NCI-H748 (cell line): ENCODE measurements around the gene SLC4A5.

Source experiments
- DNase-seq: peaks from one replicate; lab custom pipeline; 2025; ENCODE audit not compliant: unreplicated experiment; lab: John Stamatoyannopoulos, UW

Gene SLC4A5

DNA sequence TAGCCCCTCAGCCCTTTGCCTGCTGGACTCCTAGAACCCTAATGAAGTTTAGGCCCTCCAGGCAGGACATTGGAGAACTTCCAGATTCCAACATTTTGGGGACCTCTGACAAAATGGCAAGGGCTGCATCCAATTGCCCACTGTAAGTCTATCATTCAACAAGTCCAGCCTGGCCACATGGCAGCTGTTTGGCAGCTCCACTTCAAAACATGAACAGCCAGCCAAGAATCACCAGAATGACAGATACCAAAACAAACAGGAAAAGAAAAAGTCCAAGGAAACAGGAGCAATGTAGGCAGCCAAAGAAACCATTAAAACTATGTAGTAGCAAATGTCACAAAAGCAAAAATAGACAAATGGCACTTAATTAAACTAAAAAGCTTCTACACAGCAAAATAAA, 25.5 kb downstream of the SLC4A5 start:
- DNase-seq: no peak

DNA sequence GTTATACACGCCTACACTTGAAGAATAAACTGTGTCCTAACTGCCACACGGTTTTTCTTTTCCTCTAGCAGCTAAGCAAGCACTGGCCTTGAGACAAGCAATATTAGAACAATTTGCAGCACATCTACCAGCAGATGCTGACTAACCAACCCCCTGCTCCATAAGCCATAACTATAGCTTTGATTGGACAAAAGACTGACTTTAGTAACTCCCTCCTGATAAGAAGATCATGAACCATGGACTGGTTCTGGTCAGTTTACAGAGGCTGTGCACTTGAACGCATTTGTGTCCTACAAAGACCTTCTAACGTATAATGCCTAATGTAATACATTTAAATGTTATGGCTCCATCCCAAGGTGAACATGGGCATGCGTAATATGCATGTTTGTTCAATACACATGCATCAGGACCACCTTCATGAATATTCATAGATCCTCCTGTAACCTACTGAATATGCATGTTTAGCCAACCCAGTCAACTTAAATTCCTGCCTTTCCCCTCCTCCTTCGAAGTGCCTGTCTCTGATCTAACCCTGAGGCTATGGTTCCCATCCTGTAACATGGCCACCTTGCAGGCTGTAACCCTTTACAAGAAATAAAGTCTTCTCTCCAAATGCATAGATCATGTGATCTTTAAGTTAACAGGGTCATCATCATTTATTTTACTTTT, 26.5 kb downstream of the SLC4A5 start:
- DNase-seq: no peak

DNA sequence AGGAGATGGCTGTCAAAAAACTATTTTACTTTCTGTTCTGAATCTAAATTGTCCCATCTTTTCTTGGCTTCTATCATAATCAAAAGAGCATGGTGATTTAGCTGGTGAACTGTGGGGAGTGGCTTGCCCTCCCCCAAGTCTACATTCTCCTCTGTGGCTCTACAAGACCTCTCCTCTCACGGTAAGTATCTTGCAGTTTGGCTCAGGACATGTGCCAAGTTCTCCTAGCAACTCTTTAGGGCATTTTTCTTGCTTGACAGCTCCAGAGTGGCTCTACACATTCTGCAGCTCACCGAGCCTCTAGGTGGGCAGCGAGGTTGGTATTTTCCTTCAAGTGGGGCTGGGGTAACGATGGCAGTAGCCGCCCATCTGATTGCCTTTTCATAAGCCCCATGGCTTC, 29.1 kb downstream of the SLC4A5 start:
- no peak for DNase-seq

DNA sequence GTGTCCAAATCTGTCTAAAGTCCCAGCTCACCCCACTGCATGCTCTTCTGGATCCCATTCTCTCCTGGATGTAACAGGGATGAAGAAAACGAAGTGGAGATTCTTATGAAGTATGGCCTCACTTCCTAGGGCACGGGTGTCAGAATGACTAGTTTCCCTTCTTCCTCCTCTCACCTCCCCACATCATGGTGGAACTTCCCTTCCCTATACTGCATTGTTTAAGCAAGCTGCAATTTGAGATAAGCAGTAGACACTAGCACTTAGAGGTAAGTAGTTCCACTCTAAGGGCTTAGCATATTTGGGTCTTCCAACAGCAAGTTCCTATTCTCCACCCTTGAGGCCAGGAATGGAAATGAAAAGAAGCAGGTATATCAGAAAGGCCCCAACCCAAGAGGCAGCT, 29.7 kb downstream of the SLC4A5 start:
- no peak for DNase-seq

DNA sequence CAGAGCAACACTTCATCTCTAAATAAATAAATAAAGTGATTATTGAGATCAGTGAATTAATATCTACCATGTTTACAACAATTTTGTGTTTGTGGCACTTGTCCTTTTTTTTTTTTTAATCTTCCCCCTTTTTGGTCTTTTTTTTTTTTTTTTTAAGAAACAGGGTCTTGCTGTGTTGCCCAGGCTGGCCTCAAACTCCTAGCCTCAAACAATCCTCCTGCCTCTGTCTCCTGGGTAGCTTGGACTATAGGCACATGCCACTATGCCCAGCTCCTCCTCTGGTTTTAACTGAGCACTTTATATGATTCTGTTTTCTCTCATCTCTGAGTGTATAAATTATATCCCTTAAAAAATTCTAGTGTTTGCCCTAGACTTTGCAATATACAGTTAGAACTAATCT, 30.3 kb downstream of the SLC4A5 start:
- DNase-seq: no peak

DNA sequence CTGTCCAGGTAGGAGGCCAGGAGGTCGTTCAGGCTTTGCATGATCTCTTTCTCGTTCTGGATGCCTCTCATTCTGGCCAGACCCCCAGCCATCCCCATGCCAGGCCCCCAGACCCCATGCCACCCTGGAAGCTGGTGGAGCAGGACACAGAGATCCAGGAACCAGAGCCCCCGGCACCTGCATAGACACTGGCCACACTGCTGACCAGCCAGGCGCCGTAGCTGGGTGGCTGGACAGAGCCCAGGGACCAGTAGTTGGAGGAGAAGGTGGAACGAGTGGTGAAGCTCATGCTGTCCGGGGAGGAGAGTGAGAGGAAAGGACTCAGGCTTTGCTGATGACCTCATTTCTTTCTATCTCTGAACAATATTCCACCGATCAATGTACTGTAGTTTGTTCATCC, 35.5 kb downstream of the SLC4A5 start:
- DNase-seq: no peak

DNA sequence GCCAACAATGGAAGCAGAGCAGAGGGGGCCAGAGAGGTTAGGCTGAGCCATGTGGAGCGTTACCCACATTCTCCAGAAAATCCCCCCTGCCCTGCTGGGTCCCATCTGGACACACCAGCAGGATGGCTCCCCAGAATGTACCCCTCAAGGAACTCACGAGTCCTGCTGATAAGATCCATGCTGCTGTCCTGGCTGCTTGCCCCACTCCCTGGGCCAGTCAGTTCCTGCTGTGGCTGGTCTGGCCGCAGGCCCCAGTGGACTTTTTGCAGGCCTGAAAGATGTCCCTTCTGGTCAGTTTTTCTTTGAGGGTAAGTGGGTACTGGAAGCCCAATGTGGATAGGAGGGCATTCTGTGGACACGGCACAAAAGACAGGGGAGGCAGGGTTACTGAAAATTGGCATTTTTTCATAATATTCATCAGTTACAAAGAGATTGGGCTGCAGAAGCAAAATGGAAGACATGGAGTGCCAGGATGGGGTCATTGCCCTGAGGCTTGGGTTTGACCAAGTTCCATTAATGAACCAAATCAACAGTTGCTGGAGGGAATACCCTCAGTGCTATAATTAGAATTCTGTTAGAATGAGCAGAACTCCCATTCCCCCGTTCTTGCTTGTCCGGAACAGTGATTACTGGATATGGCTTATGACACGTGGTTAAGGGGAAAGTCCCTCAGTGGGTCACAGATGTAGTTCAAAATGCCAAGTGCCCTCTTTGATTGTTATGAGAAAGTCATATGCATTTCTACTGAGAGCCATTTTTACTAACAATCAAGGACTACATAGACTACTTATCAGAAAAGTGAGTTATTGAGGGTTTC, 38.7 kb downstream of the SLC4A5 start:
- DNase-seq: no peak

DNA sequence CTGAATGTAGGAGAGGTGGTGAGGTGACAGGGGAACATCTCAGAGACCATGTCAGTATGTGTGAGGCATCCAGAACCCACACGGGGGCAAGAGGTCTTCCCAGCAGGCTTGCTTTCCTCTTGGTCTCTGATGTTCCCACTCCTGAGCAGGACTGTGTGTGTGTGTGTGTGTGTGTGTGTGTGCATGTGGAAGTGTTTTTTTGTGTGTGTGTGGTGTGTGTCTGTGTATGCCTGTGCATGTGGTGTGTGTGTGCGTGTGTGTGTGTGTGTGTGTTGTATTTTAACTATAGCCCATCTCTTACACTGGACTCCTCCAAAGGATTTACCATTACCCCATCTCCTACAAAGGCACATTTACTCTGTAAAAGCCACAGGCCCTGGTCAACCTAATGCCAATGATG, 40.4 kb downstream of the SLC4A5 start:
- DNase-seq: no peak

DNA sequence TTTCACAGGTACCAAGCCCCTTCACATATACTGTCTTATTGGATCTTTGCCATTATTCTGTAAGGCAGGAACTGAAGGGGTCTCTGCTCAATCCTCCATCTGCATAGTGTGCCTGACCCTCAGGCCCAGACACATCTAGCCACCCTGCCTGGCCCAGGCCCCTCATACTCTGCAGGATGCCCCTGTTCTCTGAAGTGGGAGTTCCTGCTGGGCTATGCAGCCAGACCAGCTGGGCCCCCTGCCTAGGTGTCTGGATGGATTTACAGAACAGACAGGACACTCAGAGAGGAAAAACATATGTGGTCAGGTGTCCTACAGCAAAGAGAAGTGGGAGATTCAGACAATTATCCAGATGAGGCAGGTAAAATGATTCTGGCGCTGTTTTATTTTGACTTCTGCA, 42.0 kb downstream of the SLC4A5 start:
- DNase-seq: no peak

DNA sequence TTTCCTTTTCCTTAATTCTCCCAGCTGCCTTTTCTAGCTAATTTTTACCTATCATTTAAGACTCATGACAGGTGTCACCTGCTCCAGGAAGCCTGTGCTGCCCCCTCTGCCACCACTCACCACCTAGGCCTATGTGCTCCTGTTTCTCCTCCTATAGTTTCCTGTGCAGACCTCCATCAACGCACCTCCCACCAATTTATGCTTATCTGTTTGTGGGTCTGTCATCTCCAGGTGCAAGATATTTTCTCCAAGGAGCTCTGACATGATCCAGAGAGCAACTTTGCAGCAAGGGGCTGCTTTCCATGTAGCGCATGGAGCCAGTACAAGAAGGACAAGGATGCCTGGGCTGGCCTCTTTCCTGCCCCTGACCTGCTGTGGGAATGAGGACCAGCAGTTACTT, 42.7 kb downstream of the SLC4A5 start:
- DNase-seq: no peak

DNA sequence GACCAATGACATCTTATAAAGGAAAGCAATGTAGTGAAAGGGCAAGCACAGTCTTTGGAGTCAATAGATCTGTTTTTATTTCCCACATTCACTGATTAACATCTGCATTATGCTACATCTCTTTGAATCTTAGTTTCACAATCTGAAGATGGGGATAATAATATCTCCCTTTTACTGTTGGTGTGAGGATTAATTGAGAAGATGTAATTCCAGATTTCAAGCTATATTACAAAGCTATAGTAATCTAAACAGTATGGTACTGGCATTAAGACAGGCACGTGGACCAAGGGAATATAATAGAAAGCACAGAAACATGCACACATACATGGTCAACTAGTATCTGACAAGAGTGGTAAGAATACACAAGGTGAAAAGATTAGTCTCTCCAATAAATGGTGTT, 45.3 kb downstream of the SLC4A5 start:
- DNase-seq: no peak

DNA sequence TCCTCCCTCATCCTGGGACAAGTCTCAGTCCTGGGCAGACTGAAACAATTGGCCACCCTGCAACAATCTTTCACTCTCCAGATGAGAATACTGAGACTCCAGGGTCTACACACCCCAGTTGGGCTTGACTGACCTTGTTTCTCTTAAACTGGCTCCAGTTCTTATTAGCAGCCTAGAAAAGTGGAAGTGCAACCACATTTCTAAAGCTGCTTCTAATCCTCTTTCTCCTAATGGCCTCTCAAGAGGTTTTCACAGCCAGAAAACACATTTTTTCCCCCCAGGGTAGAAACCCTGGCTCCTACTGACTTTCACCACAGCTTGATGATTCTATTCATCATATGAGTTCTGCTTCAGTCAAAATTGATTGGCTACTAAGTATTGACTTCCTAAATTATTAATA, 45.8 kb downstream of the SLC4A5 start:
- DNase-seq: no peak

DNA sequence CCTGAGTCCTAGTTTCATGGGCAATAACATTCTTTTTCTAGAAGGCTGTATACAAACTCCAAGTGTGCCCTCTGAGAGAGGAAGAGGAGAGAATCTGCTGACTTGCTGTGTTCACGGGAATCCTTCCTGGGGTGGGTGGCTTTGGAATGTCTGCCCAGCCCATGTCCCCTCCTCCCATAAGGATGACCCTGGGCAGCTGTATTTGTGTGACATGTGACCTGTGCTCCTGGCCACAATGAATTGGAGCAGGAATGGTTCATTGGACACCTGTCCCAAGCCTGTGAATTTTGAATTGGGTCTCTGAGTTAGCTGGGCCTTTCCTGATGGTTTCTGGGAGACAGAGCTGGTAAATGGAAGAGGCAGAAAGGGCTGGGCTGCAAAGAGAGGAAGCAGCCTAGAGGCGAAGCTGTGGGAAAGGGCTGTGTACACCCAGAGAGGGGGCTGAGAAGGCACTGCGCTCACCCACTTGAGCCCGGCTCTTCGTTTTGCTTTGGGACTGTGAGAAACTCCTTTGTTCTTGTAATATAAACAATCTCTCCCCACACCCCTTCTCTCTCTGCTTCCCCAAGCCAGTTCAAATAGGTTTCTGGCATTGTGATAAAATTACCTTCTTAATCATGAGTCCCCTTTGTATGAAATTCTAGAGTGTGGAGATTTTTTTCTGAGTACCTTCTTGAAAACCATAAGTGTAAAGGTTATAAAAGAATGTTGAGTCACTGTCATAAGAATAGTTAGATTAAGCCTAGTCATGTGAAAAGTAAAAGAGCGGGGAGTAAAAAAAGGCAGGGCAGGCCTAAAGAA, 49.8 kb downstream of the SLC4A5 start:
- DNase-seq: no peak

DNA sequence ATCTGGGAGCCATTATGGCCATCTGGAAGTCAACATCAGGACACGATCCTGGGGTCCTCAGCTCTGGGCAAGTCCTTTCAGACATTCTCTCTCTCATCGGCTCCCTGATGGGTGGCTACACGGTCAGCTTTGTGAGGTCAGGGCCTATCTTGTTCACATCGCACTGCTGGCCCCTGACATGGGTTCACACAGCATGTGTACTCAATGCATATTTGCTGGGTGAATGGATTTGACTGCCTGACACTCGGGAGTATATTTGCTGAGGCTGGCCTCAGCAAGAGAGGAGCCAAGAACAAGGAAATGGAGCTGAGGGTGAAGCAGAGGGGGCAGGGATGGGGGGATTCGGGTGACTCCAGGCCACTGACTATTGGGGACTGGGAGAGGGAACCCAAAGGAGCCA, 50.5 kb downstream of the SLC4A5 start:
- DNase-seq: no peak

DNA sequence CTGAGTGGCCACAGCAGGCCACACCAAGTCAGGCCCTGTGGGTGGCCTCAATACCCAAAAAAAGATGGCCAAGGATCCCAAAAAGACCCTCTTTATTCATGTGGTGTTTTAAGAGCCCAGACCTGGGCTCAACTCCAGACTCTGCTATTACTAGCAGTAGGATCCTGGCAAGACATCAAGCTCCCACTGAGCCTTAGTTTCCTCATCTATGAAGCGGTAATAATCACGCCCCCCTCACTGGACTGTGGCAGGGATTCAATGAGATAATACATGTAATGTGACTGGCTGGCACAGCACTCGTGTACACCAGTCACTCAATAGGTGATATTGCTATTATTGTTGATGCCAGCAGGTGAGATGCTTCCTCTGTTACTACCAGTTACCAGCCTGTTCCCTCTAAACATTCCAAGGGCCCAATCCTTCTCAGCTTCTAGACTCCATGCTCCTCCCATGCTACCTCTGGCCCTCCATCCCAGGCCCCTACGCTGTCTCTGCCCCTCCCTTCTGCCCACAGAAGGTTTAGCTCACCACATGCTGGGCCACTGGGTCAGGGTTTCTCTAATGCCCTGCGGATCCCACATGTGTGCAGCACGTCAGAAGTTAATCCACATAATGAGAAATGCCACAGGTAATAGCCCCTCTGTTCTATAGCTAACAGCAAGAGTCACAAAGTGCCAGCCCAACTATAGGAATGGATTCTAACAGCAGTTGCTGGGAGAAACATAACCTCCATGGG, 51.2 kb downstream of the SLC4A5 start:
- no peak for DNase-seq

DNA sequence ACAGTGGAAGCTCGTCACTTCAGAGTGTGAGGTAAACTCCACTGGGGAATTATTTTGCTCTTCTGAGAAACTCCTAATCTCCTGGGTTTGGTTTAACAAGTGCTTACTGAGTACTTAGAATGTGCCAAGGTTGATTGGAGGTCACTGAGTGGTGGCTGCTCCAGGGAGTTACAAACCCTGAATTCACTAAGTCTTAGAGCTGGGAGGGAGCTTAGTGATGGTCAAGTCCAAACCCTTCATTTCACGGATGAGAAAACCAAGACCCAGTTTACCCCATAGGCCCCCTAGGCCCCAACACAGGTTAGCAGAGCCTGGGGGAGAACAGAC, 52.0 kb downstream of the SLC4A5 start:
- DNase-seq: no peak

DNA sequence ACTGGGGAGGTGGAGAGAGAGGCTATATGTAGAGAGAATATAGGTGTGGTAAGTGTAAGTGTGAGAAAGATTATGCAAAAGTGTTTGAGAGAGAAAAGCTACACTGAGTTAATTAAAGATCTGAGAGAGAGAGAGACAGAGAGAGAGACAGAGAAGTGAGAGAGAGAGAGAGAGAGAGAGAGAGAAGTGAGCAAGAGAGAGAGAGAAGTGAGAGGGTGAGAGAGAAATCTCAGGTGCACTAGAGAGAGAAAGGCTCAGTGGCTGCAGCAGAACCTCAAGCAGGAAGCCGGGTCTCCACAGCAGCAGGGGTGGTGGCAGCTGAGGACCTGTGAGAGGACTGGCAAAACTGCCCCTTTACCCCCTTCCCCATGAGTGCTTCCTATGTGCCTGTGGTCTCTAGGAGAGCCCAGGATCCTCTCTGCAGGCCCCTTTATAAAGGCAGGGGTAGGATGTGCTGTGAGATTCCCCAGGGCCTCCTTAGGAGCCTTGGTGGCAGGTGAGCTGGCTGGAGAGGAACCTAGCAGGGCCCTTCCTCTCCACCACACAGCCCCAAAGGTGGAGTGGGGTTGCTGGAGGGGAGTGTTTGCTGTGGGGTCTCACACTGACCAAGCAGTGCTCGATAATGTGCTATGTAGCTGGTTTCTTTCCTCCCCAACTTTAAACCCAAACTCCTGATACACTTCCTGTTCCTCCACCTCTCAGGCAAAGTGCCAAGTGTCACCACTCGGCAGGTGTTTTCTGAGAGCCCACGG, 52.6 kb downstream of the SLC4A5 start:
- DNase-seq: no peak

DNA sequence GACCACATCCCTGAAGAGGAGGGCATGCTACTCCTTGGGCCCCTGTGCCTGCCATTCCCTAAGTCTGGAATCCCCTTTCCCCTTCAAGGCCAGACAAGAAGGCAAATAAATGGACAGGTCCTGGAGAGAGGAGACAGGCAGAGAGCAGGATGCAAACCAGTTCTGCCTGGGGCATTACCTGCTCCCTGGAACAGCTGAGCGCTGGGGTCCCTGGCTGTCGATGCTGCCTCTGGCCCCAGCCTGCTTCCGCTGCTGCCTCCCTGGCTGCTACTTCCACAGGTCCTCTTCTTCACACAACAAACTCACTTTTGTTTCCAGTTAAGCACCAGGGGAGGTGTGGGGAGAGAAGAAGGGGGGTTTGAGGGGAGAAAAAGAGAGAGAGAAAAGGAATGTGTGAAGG, 53.1 kb downstream of the SLC4A5 start:
- DNase-seq: no peak

DNA sequence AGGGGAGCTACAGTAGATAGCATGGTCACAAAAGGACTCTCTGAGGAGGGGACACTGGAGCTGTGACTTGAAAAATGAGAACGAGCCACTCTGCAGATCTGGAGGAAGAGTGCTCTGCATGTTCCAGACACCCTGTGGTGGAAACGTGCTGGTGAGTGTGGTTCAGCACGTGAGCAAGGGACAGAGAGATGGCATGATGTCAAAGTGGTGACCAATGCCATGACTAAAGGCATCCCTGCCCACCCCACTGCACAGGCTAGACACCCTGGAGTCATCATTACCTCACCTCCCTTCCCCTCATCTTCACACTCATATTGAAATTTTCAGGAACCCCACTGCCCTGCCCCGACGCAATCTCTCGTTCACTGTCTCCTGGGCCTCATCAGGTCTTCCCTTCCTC, 56.5 kb downstream of the SLC4A5 start:
- DNase-seq: no peak

DNA sequence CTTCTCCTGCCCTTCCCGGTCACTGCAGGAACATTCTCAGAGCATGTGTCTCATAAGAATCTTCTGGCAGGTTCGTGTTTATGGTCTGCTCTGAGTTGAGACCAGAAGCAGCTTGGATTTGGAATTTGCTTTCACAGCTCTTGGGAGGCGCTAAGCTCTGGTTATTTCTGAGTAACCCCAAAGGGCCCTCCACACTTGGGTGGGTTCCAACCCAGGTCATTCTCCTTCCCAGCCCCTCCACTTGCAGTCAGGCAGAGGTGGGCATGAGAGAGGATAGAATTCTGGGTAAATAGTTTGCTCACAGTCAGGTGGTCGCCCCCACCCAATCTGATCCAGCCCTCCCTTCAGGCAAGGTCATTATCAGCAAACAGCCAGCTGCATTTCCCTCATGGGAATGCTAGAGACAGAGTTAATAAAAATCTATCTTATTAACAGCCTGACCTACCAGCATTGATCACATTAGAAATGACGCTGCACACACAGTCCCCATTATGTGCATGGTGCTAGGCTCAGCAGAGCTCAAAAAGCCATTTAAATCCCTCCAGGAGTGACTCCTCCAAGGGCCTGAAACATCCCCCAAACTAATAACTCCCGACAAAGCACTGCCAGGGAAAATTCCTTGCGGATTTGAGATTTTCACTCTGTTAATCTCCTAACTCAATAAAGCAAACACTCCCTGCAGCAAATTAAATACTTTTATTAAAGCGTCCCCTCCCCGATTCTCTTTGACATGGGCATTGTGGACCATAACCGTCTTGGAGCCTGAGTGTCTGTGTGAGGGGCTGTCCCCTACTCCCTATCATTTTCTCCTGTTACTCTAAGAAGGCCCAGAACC, 61.9 kb downstream of the SLC4A5 start:
- no peak for DNase-seq
